Fibroblast of lung (primary cell): Measurements from ENCODE around the gene MGAT3.

Source experiments
- CTCF ChIP-seq, 2 donors: IDR thresholded peaks in 1 of 2; conservative IDR thresholded peaks in 1 of 2; 1 replicate in 1 of 2; 2 replicates in 1 of 2; pipeline ENCODE4 v1.5.1; 2011 to 2012; ENCODE audit warnings: low read length in 2 of 2, control low read depth in 1 of 2, inconsistent platforms in 1 of 2, low read depth in 1 of 2, mild to moderate bottlenecking in 1 of 2
- EZH2 ChIP-seq: IDR thresholded peaks from 2 replicates; pipeline ENCODE4 v1.5.1; 2012; ENCODE audit warnings: low read length, control low read depth, mild to moderate bottlenecking; ENCODE audit errors: missing control alignments

GRCh38 chr22:39498802-39499201, 42.0 kb downstream of the MGAT3 start:
- TF ChIP-seq CTCF (conservative IDR thresholded peaks at IDR 0.05 in 1 of 2, IDR thresholded peaks at IDR 0.05 in 1 of 2; ENCODE audit: low read depth in 1 of 2, low read length in 2 of 2): no peak
- TF ChIP-seq EZH2: no peak
